ENCODE measurements around the gene ARHGAP26.
"Not testable (repeated sequence)": the region's sequence is repeated elsewhere in the genome, so short reads cannot be mapped to it uniquely, and the experiment has no call there.

Gene ARHGAP26

GRCh38 chr5:143118818-143119217 lies 348.6 kb downstream of the ARHGAP26 start:
- DNase-seq (ENCODE audit: low spot score): not testable (repeated sequence)

GRCh38 chr5:143119291-143119769 lies 349.2 kb downstream of the ARHGAP26 start:
- no peak for DNase-seq (ENCODE audit: low spot score)

- DNase-seq (ENCODE audit: low spot score): no peak
These were observed 349.7 kb downstream of the ARHGAP26 start for GRCh38 chr5:143119881-143120341.

- no peak for DNase-seq (ENCODE audit: low spot score)
These were observed 350.4 kb downstream of the ARHGAP26 start for GRCh38 chr5:143120460-143121134.

- DNase-seq (ENCODE audit: low spot score): no peak
These were observed 350.9 kb downstream of the ARHGAP26 start for GRCh38 chr5:143121135-143121475.

- no peak for DNase-seq (ENCODE audit: low spot score)
These were observed 354.4 kb downstream of the ARHGAP26 start for GRCh38 chr5:143124593-143124992.

- DNase-seq (ENCODE audit: low spot score): no peak
These were observed 356.2 kb downstream of the ARHGAP26 start for GRCh38 chr5:143126174-143127019.

GRCh38 chr5:143128412-143129071 lies 358.4 kb downstream of the ARHGAP26 start:
- no peak for DNase-seq (ENCODE audit: low spot score)

- no peak for DNase-seq (ENCODE audit: low spot score)
These were observed 359.0 kb downstream of the ARHGAP26 start for GRCh38 chr5:143129203-143129602.

- DNase-seq (ENCODE audit: low spot score): no peak
These were observed 359.9 kb downstream of the ARHGAP26 start for GRCh38 chr5:143129910-143130612.

- no peak for DNase-seq (ENCODE audit: low spot score)
These were observed 360.6 kb downstream of the ARHGAP26 start for GRCh38 chr5:143130613-143131305.

GRCh38 chr5:143131972-143132371 lies 361.8 kb downstream of the ARHGAP26 start:
- DNase-seq (ENCODE audit: low spot score): no peak

- no peak for DNase-seq (ENCODE audit: low spot score)
These were observed 362.6 kb downstream of the ARHGAP26 start for GRCh38 chr5:143132739-143133138.

GRCh38 chr5:143133721-143134120 lies 363.5 kb downstream of the ARHGAP26 start:
- no peak for DNase-seq (ENCODE audit: low spot score)

GRCh38 chr5:143134269-143134668 lies 364.1 kb downstream of the ARHGAP26 start:
- DNase-seq (ENCODE audit: low spot score): no peak

GRCh38 chr5:143134900-143135299 lies 364.7 kb downstream of the ARHGAP26 start:
- no peak for DNase-seq (ENCODE audit: low spot score)

GRCh38 chr5:143135832-143136551 lies 365.8 kb downstream of the ARHGAP26 start:
- DNase-seq (ENCODE audit: low spot score): peak; percentile 49

GRCh38 chr5:143138839-143139238 lies 368.7 kb downstream of the ARHGAP26 start:
- no peak for DNase-seq (ENCODE audit: low spot score)

- no peak for DNase-seq (ENCODE audit: low spot score)
These were observed 369.4 kb downstream of the ARHGAP26 start for GRCh38 chr5:143139585-143139984.

- no peak for DNase-seq (ENCODE audit: low spot score)
These were observed 370.5 kb downstream of the ARHGAP26 start for GRCh38 chr5:143140492-143141203.
